ENCODE measurements around the gene POLD3.
"Not testable (repeated sequence)": the region's sequence is repeated elsewhere in the genome, so short reads cannot be mapped to it uniquely, and the experiment has no call there.

The POLD3 gene

GRCh38 chr11:74581954-74582547 is 10.3 kb upstream of the POLD3 start:
- no peak for DNase-seq (ENCODE audit: low read depth)

DNA sequence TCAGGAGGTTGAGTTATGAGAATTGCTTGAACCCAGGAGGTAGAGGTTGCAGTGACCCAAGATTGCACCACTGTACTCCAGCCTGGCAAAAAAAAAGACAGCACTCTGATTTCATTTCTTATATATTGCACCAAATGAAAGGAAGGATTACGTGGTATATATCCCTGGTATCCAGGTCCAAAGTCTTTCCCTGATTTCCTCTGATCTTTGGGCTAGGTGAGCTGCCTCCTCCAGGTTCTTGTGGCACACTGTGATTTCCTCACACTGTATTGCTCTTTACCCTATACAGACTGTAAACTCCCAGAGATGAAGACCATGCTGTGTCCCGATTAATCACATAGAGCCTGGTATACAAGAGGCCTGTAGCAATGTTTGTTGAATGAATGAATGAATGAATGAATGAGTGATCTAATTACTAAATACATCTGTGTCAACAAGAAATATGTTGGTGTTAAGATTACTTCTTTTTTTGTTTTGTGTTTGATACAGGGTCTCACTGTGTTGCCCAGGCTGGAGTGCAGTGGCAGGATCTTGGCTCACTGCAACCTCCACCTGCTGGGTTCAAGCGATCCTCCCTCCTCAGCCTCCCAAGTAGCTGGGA is 9.3 kb upstream of the POLD3 start:
- no peak for DNase-seq (ENCODE audit: low read depth)

GRCh38 chr11:74590492-74590891 is 1.9 kb upstream of the POLD3 start:
- not testable (repeated sequence) for DNase-seq (ENCODE audit: low read depth)

GRCh38 chr11:74592063-74592440 is 330 bp upstream of the POLD3 start:
- no peak for DNase-seq (ENCODE audit: low read depth)

DNA sequence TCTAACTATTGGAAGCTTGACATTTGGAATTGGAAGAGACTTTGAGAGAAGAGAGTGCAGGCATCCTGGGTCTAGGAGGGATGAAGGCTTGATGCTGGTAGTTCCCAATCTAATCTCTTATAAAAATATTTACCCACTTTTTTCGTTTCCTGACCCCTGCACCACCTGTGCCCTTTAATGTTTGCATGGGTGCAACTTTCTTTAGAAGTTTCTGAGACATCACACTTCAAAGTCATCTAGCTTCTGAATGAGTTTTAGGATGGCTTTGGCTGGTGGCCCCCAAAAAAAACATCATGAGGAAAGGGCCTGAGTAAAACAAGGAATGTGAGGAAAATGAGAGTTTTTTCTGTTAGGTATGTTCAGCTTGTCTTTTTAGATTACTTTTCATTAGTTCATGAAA is 1.1 kb downstream of the POLD3 start:
- DNase-seq (ENCODE audit: low read depth), result no peak

- DNase-seq (ENCODE audit: low read depth), result no peak
Observed at GRCh38 chr11:74602637-74603556, 10.5 kb downstream of the POLD3 start.

GRCh38 chr11:74603845-74604244 is 11.5 kb downstream of the POLD3 start:
- DNase-seq (ENCODE audit: low read depth), result no peak

- no peak for DNase-seq (ENCODE audit: low read depth)
Observed at GRCh38 chr11:74604311-74604710, 11.9 kb downstream of the POLD3 start.

GRCh38 chr11:74605403-74605802 is 13.0 kb downstream of the POLD3 start:
- DNase-seq (ENCODE audit: low read depth), result no peak

DNA sequence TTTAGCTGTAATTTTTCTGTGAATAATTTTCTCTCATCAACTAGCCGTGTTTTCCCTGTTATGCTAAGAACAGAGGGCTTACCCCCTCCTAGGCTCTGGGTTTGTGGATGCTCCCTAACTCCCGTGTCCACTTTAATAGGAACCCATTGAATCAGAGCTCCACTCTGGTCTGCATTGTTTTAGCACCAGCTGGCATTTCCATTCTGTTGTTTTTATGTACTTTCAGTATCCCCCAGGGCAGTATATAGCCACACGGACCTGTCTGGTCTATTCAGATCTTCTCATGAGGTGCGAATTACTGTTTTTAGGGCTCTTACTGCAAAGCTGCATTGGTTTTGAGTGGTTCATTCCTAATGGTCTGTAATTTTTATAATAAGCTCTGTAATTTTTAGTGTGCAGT is 16.0 kb downstream of the POLD3 start:
- DNase-seq (ENCODE audit: low read depth), result no peak

- no peak for DNase-seq (ENCODE audit: low read depth)
Observed at GRCh38 chr11:74611369-74611861, 19.0 kb downstream of the POLD3 start.

DNA sequence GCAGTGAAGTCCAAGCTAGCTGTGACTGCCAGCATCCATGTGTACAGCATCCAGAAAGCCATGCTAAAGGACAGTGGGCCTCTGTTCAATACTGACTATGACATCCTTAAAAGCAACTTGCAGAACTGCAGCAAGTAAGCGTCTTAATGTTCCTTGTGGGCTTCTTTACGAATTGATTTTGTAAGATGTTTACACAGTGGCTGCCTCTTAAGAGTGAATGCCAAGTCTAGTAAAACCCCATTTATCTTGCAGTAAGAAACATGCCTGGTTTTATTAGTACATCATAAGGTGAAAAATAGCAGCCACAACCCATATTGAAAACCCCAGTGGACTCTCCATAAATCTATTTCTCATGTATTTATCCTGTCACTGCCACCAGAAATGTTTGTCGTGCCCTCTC is 20.5 kb downstream of the POLD3 start:
- no peak for DNase-seq (ENCODE audit: low read depth)

DNA sequence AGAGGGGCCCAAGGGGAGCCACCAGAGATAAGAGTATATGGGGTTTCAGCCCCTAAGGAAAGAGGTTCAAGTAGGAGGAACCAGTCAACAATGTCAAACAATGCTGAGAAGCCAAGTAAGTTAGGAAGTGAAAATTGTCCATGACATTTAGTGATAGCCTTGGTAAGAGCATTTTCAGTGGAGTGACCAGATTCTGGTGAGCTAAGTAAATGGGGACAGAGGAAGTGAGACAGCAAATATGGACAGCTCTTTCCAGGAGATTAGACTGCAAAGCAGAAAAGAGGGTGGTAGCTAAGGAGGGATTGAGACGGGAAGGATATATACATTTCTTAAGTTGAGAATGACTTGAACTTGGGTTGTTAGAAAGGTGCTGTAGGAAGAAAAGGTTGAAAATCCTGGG is 22.9 kb downstream of the POLD3 start:
- no peak for DNase-seq (ENCODE audit: low read depth)

- DNase-seq (ENCODE audit: low read depth), result no peak
Observed at GRCh38 chr11:74615988-74616387, 23.6 kb downstream of the POLD3 start.

DNA sequence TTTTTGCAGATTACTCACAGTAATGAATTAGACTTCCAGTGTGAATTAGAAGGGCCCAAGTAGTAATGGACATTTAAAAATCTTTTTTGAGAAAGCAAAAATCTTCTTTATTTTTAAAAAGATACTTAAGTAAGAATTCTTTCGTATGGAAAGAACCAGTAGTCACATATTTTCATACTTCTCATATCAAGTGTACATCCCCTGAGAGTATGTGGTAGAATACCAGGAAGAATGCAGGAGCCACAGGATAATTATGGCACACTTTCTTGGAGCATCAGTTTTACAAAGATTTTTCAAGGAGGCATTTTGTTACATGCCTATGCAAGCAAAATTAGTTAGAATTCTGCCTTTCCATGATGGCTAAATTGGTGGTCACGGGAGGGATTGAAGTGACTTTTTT is 28.1 kb downstream of the POLD3 start:
- DNase-seq (ENCODE audit: low read depth), result no peak

- DNase-seq (ENCODE audit: low read depth), result no peak
Observed at GRCh38 chr11:74626130-74626529, 33.7 kb downstream of the POLD3 start.

DNA sequence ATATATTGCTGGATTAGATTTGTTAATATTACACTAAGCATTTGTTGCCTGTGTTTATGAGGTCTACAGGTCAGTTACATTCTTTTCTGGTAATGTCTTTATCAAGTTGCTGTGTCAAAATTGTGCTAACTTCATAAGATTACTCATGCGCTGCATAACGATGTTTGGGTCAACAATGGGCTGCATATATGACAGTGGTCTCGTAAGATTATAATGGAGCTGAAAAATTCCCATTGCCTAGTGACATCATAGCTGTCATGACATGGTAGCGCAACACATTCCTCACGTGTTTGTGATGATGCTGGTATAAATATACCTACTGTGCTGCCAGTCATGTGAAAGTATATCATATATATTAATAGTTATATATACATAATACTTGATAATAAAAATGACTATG is 34.2 kb downstream of the POLD3 start:
- DNase-seq (ENCODE audit: low read depth), result no peak

DNA sequence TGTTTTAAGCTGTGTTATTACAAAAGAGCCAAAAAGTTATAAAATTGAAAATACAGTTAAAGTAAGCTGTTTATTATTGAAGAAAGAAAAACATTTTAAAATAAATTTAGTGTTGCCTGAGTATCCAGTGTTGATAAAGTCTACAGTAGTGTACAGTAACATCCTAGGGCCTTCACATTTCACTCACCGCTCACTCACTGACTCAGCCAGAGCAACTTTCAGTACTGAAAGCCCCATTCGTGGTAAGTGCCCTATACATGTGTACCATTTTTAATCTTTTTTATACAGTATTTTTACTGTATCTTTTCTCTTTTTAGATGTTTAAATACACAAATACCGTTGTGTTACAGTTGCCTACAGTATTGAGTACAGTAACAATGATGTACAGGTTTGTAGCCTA is 35.0 kb downstream of the POLD3 start:
- DNase-seq (ENCODE audit: low read depth), result no peak

- no peak for DNase-seq (ENCODE audit: low read depth)
Observed at GRCh38 chr11:74630043-74630442, 37.7 kb downstream of the POLD3 start.

DNA sequence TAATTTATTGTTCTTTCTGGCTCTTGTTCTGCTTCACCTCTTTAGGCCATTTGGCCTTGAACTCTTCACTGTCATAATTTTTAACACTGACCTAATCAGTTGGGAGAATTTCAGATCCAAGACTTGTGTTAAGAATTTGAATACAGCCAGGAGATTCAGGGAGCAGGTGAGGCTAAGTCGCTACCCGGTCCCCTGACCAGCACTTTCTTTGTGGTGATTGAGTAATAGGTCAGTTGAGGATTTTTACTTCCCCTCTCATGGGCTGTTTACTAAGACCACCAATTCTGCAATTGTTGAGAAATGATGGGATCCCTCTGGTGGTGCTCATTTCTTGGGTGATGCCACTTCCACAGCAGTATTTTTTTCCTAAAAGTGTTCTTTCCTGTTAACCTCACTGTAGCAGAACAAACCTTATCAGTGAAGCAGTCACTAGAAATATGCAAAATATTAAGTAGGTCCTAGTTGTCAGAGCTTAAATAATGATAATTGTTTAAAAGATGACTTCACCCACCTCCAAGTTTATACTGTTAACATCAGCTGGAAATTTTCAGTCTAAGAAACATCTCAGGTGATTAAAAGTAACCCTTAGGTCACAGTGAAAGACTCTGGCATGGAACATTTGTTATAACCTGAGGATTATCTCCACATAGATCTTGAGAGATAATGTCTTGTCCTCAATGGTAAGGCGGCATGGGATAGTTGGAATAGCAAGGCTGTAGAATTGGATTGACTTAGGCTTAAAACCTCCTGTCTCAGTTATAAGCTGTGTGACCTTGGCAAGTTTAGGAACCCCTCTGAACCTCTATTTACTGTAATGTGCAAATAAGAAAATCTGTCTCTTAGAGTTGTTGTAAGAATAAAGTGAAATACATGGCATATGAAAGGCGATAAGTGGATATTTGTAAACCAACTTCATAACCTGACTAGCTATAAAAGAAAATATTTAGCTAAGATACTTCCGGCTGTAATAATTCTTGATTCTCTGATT is 41.3 kb downstream of the POLD3 start:
- DNase-seq (ENCODE audit: low read depth), result no peak

DNA sequence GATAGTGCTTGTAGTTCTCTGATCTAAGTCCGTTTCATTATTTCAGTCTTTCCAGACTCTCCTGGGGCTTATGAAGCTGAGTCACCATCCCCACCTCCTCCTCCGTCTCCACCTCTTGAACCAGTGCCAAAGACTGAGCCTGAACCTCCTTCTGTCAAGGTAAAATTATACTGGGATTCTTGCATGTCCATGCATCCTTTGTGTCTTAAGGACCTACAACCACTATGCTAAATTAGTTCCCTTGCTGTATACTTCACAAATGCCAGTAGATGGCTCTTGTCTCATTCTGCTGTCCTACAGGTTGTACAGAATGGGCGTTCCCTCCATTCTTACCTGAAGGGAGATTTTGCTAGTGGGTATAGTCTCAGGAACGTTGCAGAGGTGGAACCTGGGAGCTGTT is 42.2 kb downstream of the POLD3 start:
- no peak for DNase-seq (ENCODE audit: low read depth)

DNA sequence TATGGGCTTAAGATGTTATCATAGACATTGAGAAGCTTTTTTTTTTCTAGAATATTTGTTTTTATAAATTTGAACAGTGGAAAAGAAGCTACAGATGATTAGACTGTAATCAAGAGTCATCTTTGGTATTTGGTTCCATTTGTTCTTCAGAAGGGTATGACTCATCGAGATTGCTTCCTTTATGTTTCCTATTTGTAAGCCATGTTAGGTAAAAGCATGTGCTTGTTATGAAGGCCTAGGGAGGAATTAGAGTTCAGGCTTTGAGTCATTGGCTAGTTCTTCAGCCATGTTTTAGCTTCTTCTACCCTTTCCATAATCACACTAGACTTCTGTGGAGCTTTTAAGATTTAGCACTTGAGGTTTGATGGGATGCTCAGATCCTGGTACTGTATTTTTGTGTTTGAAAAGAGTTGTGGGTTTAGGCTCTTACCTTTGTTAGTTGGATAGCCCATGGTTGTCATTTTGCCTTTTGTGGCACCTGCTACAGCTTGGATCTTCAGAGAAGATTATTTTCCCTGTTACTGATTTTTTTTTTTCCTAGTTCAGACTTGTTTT is 44.3 kb downstream of the POLD3 start:
- DNase-seq (ENCODE audit: low read depth), result no peak
